GM23338 (cell line): ENCODE data around the gene TXN. TPM values are rescaled to one million over a fixed set of nuclear protein-coding genes. Genes with fewer than 3 reads are reported as not detected.

Experiments
- CREB1 ChIP-seq: fragments of 250-450 bp; sonication (Bioruptor Pico); IDR thresholded peaks from 2 replicates; pipeline ENCODE4 v1.5.0; 2020; ENCODE audit warnings: low read depth, mild to moderate bottlenecking, moderate library complexity
- CTCF ChIP-seq, 2 experiments: fragments of 200-600 bp in 1 of 2; sonication (generic) in 1 of 2; conservative IDR thresholded peaks; 2 replicates each; pipeline versions ENCODE4 v1.5.1 to v1.6.1; 2016 to 2017; ENCODE audit warnings: antibody characterized with exemption in 2 of 2, low read depth in 2 of 2, mild to moderate bottlenecking in 2 of 2, moderate library complexity in 1 of 2
- ETS1 ChIP-seq: IDR thresholded peaks from 2 replicates; pipeline ENCODE4 v1.6.1; 2016; ENCODE audit warnings: antibody characterized with exemption
- EZH2 ChIP-seq: fragments of 200-600 bp; sonication (generic); IDR thresholded peaks from one replicate; pipeline ENCODE4 v1.8.0; 2017; ENCODE audit warnings: antibody characterized with exemption, mild to moderate bottlenecking, low read depth; ENCODE audit not compliant: unreplicated experiment
- EZH2phosphoT487 ChIP-seq: fragments of 200-600 bp; sonication (generic); IDR thresholded peaks from one replicate; pipeline ENCODE4 v1.8.1; 2018; ENCODE audit warnings: antibody characterized with exemption; ENCODE audit not compliant: unreplicated experiment
- JUNB ChIP-seq: IDR thresholded peaks from one replicate; pipeline ENCODE4 v1.6.1; 2016; ENCODE audit warnings: antibody characterized with exemption; ENCODE audit not compliant: unreplicated experiment
- NANOG ChIP-seq: IDR thresholded peaks from 2 replicates; pipeline ENCODE4 v1.6.1; 2016; ENCODE audit warnings: antibody characterized with exemption, borderline replicate concordance
- POLR2AphosphoS5 ChIP-seq: IDR thresholded peaks from 2 replicates; pipeline ENCODE4 v1.6.1; 2016; ENCODE audit warnings: antibody characterized with exemption, low read depth
- STAT1 ChIP-seq: IDR thresholded peaks from one replicate; pipeline ENCODE4 v1.6.1; 2016; ENCODE audit warnings: antibody characterized with exemption; ENCODE audit not compliant: unreplicated experiment
- ZNF331 ChIP-seq: fragments of 250-450 bp; sonication (Bioruptor Pico); IDR thresholded peaks from 2 replicates; pipeline ENCODE4 v1.5.0; 2020; ENCODE audit warnings: low read depth, mild to moderate bottlenecking, moderate library complexity
- ZNF462 ChIP-seq: fragments of 250-450 bp; sonication (Bioruptor Pico); IDR thresholded peaks from 2 replicates; pipeline ENCODE4 v1.5.0; 2020; ENCODE audit warnings: mild to moderate bottlenecking, moderate library complexity
- polyA plus RNA-seq: library from polyadenylated mRNA; unstranded; fragments of >200 nt; fragmentation: Nextera tagmentation; extraction: Ambion mirVana; gene quantifications from 2 replicates; pipeline ENCODE4 v1.2.1, GENCODE V29; 2016
- total RNA-seq: library from RNA; depleted of rRNA; stranded (reverse); fragments of >200 nt; shearing (Covaris generic); gene quantifications from 2 replicates; pipeline ENCODE4 v1.2.3, GENCODE V29; 2014

Gene TXN
- total and polyA plus RNA-seq, 2 experiments from 2014 or later: 177 to 1,031 TPM

- TF ChIP-seq ZNF462 (CRISPR knock-in tag) (no peak), NANOG (no peak), CREB1 (CRISPR knock-in tag) (no peak), EZH2phosphoT487 (no peak), CTCF (conservative IDR thresholded peaks at IDR 0.05; ENCODE audit: low read depth in 2 of 2) (no peak), POLR2AphosphoS5 (no peak), ZNF331 (CRISPR knock-in tag) (no peak), EZH2 (no peak), STAT1 (no peak), ETS1 (no peak), JUNB (no peak)
Measured at GRCh38 chr9:110246214-110246613, 10.1 kb downstream of the TXN start (continued).
